ENCODE measurements around the gene MYH4.

MYH4 gene

GRCh38 chr17:10460062-10460461, 9.3 kb downstream of the MYH4 start:
- TF ChIP-seq CTCF (IDR thresholded peaks at IDR 0.05; ENCODE audit: low read depth, low read length, missing control alignments) = no peak
- no peak for DNase-seq (ENCODE audit: extremely low read depth, low read depth)
- H3K4me3 ChIP-seq (replicated peaks; ENCODE audit: low read depth, low read length) = no peak overlapping the region

- TF ChIP-seq CTCF (IDR thresholded peaks at IDR 0.05; ENCODE audit: low read depth, low read length, missing control alignments) = no peak
- DNase-seq (ENCODE audit: extremely low read depth, low read depth) = no peak
- no peak overlapping the region for H3K4me3 ChIP-seq (replicated peaks; ENCODE audit: low read depth, low read length)
Measured at GRCh38 chr17:10458701-10459100, 10.7 kb downstream of the MYH4 start.

GRCh38 chr17:10457952-10458351, 11.4 kb downstream of the MYH4 start:
- no peak for DNase-seq (ENCODE audit: extremely low read depth, low read depth)
- H3K4me3 ChIP-seq (replicated peaks; ENCODE audit: low read depth, low read length) = no peak overlapping the region
- no peak for TF ChIP-seq CTCF (IDR thresholded peaks at IDR 0.05; ENCODE audit: low read depth, low read length, missing control alignments)

- no peak for DNase-seq (ENCODE audit: extremely low read depth, low read depth)
- no peak for TF ChIP-seq CTCF (IDR thresholded peaks at IDR 0.05; ENCODE audit: low read depth, low read length, missing control alignments)
Measured at GRCh38 chr17:10447026-10447931, 22.1 kb downstream of the MYH4 start.

GRCh38 chr17:10439816-10440215, 29.5 kb downstream of the MYH4 start:
- TF ChIP-seq CTCF (IDR thresholded peaks at IDR 0.05; ENCODE audit: low read depth, low read length, missing control alignments) = no peak
- no peak for DNase-seq (ENCODE audit: extremely low read depth, low read depth)
- no peak overlapping the region for H3K4me3 ChIP-seq (replicated peaks; ENCODE audit: low read depth, low read length)

More at GRCh38 chr17:10447026-10447931, 22.1 kb downstream of the MYH4 start:
- H3K4me3 ChIP-seq (replicated peaks; ENCODE audit: low read depth, low read length) = no peak overlapping the region

- no peak for TF ChIP-seq CTCF (IDR thresholded peaks at IDR 0.05; ENCODE audit: low read depth, low read length, missing control alignments)
- DNase-seq (ENCODE audit: extremely low read depth, low read depth) = no peak
- H3K4me3 ChIP-seq (replicated peaks; ENCODE audit: low read depth, low read length) = no peak overlapping the region
Measured at GRCh38 chr17:10435096-10435495, 34.3 kb downstream of the MYH4 start.

Data from HFF-Myc (cell line).